ENCODE measurements around the gene APC. TPM values are rescaled to one million over a fixed set of nuclear protein-coding genes. Genes with fewer than 3 reads are reported as not detected.

APC gene
- total and polyA plus RNA-seq, 10 of the 15 experiments (the other 5 are each of a cell fraction or from before 2014, with no cell fraction given) = 3.2 to 23.3 (median 13.8) TPM

DNA sequence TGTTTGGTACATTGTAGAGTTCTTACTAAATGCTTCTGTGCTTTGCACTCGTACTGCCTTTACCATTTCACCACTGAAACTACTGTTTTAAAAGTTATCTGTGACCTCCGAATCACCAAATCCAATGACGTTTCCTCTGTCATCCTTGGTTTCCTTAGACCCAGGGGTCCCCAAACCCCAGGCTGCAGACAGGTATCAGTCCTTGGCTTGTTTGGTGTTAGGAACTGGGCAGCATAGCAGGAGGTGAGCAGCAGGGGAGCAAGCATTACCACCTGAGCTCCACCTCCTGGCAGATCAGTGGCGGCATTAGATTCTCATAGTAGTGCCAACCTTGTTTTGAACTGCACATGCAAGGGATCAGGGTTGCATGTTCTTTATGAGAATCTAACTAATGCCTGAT is 26.8 kb upstream of the APC start:
- Histone ChIP-seq H3K4me2 (ENCODE audit: control insufficient read depth, insufficient read depth) (no peak overlapping the region), H3K9me3 (replicated peaks; ENCODE audit: control insufficient read depth, insufficient read depth, low read length) (no peaks in the 10 kb centered on the region; the same call in 2 of the 3 replicates), H4K20me1 (ENCODE audit: control insufficient read depth, insufficient read depth) (no peaks in the 10 kb centered on the region), H3K27me3 (replicated peaks in 1 of 2; ENCODE audit: control insufficient read depth in 2 of 2, insufficient read depth in 2 of 2, low read length in 1 of 2) (no peaks in the 10 kb centered on the region), H3K9ac (ENCODE audit: control insufficient read depth, insufficient read depth, low read length) (no peak overlapping the region), H3K36me3 (ENCODE audit: control insufficient read depth in 2 of 2, insufficient read depth in 2 of 2, low read length in 1 of 2) (no peaks in the 10 kb centered on the region; a peak in 1 of 4 replicates), H3K4me3 (no peak overlapping the region), H3K27ac (ENCODE audit: control insufficient read depth, insufficient read depth) (no peak overlapping the region), H3K4me1 (ENCODE audit: control insufficient read depth, insufficient read depth, low read length) (peaks cover 3% of the 10 kb centered on the region; the same call in 1 of the 2 replicates), H3K79me2 (ENCODE audit: control insufficient read depth, insufficient read depth, low read length) (peaks cover 22% of the 10 kb centered on the region), H2AFZ (ENCODE audit: control insufficient read depth, low read depth, low read length) (no peak overlapping the region)
- in situ Hi-C loops (cut with MboI) = no loop called here
- RAD21 ChIA-PET (ENCODE audit: unreplicated experiment) = interaction anchor here (0.5 to 2.9 kb wide), 6 partner anchors 10 to 216 kb away, joined by 3 to 13 read pairs (median 4); partner anchors contain the start of gene APC
- POLR2A ChIA-PET = interaction anchor here (1.1 to 2.0 kb wide), 4 partner anchors 9 to 27 kb away, joined by 3 to 7 read pairs (median 3); no protein-coding TSS in a partner anchor
- intact Hi-C loops (cut with micrococcal nuclease; ENCODE audit: unreplicated experiment) = no loop called here
- SMC1A ChIA-PET (ENCODE audit: uncharacterized antibody, unreplicated experiment) = interaction anchor here (1.2 to 4.7 kb wide), 10 partner anchors 9 to 46 kb away, joined by 3 to 29 read pairs (median 4); partner anchors contain the start of gene APC
- DNase-seq (ENCODE audit: low read depth, low spot score) (no peak), ATAC-seq (no peak), FAIRE-seq (no peak)
- WGBS (ENCODE audit: insufficient coverage, insufficient replicate concordance, low lambda C conversion rate, missing lambda C conversion rate) = 96% methylated on average over 4 of the region's 4 CpGs
- CTCF ChIA-PET = interaction anchor here (1.2 to 4.1 kb wide), 7 partner anchors 17 to 160 kb away, joined by 4 to 32 read pairs (median 4); no protein-coding TSS in a partner anchor
- no TSS peak for BruUV-seq (replicated peaks)
- TF ChIP-seq HDAC6 (IDR thresholded peaks at IDR 0.05; ENCODE audit: unreplicated experiment) (no peak), ASH2L (IDR thresholded peaks at IDR 0.05; ENCODE audit: borderline replicate concordance, low read depth) (no peak), CEBPB (IDR thresholded peaks at IDR 0.05; ENCODE audit: borderline replicate concordance in 1 of 2, low read depth in 2 of 2, low read length in 2 of 2) (no peak), RELA (IDR thresholded peaks at IDR 0.05; ENCODE audit: borderline replicate concordance, partially characterized antibody) (no peak), POLR2AphosphoS5 (IDR thresholded peaks at IDR 0.05; ENCODE audit: low read length) (no peak), ZNF622 (IDR thresholded peaks at IDR 0.05) (no peak), SKIL (IDR thresholded peaks at IDR 0.05; ENCODE audit: low read depth, poor library complexity, severe bottlenecking) (no peak), USF2 (IDR thresholded peaks at IDR 0.05; ENCODE audit: borderline replicate concordance, low read depth, low read length) (no peak), NR2F1 (conservative IDR thresholded peaks at IDR 0.05) (no peak), KLF5 (IDR thresholded peaks at IDR 0.05; ENCODE audit: partially characterized antibody) (no peak), FOXM1 (IDR thresholded peaks at IDR 0.05; ENCODE audit: low read depth, low read length) (no peak), PML (IDR thresholded peaks at IDR 0.05; ENCODE audit: low read length) (no peak), RCOR1 (conservative IDR thresholded peaks at IDR 0.05; ENCODE audit: low read depth, low read length) (no peak), IRF4 (IDR thresholded peaks at IDR 0.05; ENCODE audit: low read depth, low read length) (no peak), FOXK2 (IDR thresholded peaks at IDR 0.05) (no peak), IKZF1 (conservative IDR thresholded peaks at IDR 0.05) (no peak)
- TF ChIP-seq, protein P1, sequence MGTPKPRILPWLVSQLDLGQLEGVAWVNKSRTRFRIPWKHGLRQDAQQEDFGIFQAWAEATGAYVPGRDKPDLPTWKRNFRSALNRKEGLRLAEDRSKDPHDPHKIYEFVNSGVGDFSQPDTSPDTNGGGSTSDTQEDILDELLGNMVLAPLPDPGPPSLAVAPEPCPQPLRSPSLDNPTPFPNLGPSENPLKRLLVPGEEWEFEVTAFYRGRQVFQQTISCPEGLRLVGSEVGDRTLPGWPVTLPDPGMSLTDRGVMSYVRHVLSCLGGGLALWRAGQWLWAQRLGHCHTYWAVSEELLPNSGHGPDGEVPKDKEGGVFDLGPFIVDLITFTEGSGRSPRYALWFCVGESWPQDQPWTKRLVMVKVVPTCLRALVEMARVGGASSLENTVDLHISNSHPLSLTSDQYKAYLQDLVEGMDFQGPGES (IDR thresholded peaks at IDR 0.05) = no peak
- TF ChIP-seq, protein P2, sequence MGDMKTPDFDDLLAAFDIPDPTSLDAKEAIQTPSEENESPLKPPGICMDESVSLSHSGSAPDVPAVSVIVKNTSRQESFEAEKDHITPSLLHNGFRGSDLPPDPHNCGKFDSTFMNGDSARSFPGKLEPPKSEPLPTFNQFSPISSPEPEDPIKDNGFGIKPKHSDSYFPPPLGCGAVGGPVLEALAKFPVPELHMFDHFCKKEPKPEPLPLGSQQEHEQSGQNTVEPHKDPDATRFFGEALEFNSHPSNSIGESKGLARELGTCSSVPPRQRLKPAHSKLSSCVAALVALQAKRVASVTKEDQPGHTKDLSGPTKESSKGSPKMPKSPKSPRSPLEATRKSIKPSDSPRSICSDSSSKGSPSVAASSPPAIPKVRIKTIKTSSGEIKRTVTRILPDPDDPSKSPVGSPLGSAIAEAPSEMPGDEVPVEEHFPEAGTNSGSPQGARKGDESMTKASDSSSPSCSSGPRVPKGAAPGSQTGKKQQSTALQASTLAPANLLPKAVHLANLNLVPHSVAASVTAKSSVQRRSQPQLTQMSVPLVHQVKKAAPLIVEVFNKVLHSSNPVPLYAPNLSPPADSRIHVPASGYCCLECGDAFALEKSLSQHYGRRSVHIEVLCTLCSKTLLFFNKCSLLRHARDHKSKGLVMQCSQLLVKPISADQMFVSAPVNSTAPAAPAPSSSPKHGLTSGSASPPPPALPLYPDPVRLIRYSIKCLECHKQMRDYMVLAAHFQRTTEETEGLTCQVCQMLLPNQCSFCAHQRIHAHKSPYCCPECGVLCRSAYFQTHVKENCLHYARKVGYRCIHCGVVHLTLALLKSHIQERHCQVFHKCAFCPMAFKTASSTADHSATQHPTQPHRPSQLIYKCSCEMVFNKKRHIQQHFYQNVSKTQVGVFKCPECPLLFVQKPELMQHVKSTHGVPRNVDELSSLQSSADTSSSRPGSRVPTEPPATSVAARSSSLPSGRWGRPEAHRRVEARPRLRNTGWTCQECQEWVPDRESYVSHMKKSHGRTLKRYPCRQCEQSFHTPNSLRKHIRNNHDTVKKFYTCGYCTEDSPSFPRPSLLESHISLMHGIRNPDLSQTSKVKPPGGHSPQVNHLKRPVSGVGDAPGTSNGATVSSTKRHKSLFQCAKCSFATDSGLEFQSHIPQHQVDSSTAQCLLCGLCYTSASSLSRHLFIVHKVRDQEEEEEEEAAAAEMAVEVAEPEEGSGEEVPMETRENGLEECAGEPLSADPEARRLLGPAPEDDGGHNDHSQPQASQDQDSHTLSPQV (IDR thresholded peaks at IDR 0.05) = no peak

All from GM12878 (cell line).